Thyroid gland (tissue), 4 donors: ENCODE data around the gene ATRAID.

Experiments
- POLR2A ChIP-seq, 2 donors: fragments of 450-650 bp; IDR thresholded peaks; one replicate each; pipeline ENCODE4 v1.6.1; 2017; ENCODE audit warnings: antibody characterized with exemption in 2 of 2, mild to moderate bottlenecking in 2 of 2, moderate library complexity in 1 of 2
- TF ChIP-seq, protein P1 (sequence below), 6 experiments: fragments of 200-600 bp in 3 of 6; fragments of 450-650 bp in 3 of 6; sonication (generic) in 3 of 6; IDR thresholded peaks; one replicate each; pipeline ENCODE4 v1.5.1; 2016 to 2019; ENCODE audit warnings: antibody characterized with exemption in 6 of 6, mild to moderate bottlenecking in 2 of 6, inconsistent platforms in 1 of 6, moderate library complexity in 1 of 6

DNA sequence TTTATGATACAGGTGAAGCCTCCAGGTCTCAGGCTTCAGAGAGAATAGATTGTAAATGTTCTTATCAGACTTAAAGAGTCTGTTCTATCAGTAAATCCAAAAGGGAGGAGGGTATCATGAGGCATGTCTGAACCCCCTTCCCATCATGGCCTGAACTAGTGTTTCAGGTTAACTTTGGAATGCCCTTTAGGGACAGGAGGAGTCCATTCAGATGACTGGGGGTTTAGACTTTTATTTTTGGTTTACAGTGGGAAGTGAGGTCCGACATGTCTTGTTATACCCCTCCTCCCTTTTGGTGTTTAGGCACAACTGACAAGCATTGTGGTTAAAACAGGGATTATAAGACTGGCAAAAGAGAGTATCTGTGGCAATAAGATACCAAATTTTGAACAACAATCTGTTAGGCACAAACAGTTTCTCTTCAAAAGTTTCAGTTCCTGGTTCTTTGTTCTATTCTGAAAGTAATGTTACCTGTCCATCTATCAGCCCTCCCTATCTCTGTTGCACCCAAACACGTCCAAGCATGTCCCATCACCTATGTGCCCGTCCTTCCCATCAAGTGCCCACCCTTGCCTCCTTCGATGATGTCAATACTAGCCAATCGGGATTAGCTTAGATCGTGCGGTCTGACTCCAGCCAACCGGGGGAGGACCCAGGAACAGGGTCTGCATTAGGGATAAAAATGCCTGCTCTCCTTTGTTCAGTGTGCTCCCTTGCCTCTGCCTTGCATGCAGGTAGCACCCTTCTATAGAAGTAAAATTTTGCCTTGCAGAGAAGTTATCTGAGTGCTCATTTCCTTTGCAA, 46.7 kb upstream of the ATRAID start:
- TF ChIP-seq, protein P1, sequence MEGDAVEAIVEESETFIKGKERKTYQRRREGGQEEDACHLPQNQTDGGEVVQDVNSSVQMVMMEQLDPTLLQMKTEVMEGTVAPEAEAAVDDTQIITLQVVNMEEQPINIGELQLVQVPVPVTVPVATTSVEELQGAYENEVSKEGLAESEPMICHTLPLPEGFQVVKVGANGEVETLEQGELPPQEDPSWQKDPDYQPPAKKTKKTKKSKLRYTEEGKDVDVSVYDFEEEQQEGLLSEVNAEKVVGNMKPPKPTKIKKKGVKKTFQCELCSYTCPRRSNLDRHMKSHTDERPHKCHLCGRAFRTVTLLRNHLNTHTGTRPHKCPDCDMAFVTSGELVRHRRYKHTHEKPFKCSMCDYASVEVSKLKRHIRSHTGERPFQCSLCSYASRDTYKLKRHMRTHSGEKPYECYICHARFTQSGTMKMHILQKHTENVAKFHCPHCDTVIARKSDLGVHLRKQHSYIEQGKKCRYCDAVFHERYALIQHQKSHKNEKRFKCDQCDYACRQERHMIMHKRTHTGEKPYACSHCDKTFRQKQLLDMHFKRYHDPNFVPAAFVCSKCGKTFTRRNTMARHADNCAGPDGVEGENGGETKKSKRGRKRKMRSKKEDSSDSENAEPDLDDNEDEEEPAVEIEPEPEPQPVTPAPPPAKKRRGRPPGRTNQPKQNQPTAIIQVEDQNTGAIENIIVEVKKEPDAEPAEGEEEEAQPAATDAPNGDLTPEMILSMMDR (IDR thresholded peaks at IDR 0.05) = no peak
- TF ChIP-seq POLR2A (IDR thresholded peaks at IDR 0.05) = no peak
